GM13977 (cell line): ENCODE measurements around the gene PRDX2.
A peak's percentile ranks its signal among the peaks of the same experiment; 100 is the strongest.

Source experiments
- DNase-seq: peaks from one replicate; pipeline ENCODE4 v3.0.0; 2012; ENCODE audit warnings: low spot score
- CTCF ChIP-seq: IDR thresholded peaks from 2 replicates; pipeline ENCODE4 v1.5.1; 2012; ENCODE audit warnings: mild to moderate bottlenecking, control low read depth; ENCODE audit not compliant: insufficient read depth; ENCODE audit errors: extremely low read depth, missing control alignments
- in situ Hi-C: fragments of 300-500 bp; cut with MboI; formaldehyde crosslinking; loops from one replicate; pipeline ENCODE4 v1.12.0; 2022; ENCODE audit warnings: low sequenced_read_pairs, low pct_unique_long_range_greater_than_20kb, mixed read lengths, inconsistent platforms; ENCODE audit not compliant: unreplicated experiment

Gene PRDX2

GRCh38 chr19:12841094-12841493 is 39.5 kb upstream of the PRDX2 start:
- in situ Hi-C loops = loop anchor here (10.0 kb wide), 1 partner anchor 76 kb away; no protein-coding TSS in a partner anchor
- DNase-seq = peak; percentile 63
- TF ChIP-seq CTCF = no peak

- in situ Hi-C loops = loop anchor here (10.0 kb wide), 1 partner anchor 76 kb away; no protein-coding TSS in a partner anchor
- peak; percentile 81 for DNase-seq
- no peak for TF ChIP-seq CTCF
These were observed 38.8 kb upstream of the PRDX2 start for GRCh38 chr19:12840091-12841079.

- in situ Hi-C loops = no loop called here
- TF ChIP-seq CTCF = no peak
- no peak for DNase-seq
These were observed 37.5 kb upstream of the PRDX2 start for GRCh38 chr19:12838886-12839756.

DNA sequence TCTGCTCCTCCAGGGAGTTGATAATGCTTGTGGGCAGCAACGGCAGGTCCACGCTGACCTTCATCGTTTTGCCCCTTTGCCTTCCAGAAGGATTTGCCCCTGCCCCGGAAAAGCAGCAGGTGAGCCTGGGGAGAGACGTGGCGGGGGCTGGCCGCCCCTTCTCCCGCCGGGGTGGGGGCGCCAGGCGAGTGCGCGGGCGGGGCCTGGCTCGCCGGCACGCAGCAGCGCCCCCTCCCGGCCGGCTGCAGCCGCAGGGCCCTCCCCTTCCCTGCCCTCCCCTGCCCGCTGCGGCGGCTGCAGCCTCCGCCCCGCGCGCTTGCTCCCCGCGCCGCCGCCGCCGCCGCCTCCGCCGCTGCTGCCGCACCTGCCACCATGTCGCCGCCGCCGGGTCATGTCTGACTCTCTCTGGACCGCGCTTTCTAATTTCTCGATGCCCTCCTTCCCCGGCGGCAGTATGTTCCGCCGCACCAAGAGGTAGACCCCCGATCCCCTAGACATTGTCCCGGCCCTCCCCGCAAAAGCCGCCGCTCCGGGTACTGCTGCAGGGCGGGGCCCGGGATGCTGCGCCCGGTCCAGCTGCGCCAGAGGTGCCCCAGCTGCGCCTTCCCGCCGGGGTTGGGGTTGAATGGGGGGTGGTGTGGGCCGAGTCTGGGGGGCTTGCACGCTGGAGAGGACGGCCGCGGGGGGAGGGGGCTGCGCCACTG is 36.7 kb upstream of the PRDX2 start, which contains the start of gene MAST1:
TSS of gene MAST1 (plus strand) at position 334 of the 704 bp plus-strand sequence. CDS start at position 392, 58 bp downstream.
- peak; percentile 93 for DNase-seq
- in situ Hi-C loops = no loop called here
- peak; percentile 82 for TF ChIP-seq CTCF

DNA sequence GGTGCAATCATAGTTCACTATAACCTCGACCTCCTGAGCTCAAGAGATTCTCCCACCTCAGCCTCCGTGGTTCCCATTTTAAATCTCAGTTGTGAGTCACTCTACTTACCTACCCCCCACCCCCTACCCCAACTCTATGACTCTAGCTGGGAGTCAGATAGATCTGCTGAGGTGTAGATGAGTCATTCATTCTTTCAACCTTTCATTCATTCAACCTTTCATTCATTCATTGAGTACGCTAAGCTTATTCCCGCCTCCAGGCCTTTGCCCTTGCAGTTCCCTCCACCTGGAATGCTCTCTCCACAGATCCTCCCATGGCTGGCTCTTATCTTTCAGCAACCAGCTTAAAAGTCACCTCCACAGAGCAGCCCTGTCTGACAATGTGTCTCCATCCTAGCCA is 35.6 kb upstream of the PRDX2 start:
- TF ChIP-seq CTCF = no peak
- in situ Hi-C loops = no loop called here
- no peak for DNase-seq

GRCh38 chr19:12836529-12836863 is 34.9 kb upstream of the PRDX2 start:
- no peak for TF ChIP-seq CTCF
- in situ Hi-C loops = no loop called here
- no peak for DNase-seq
